Purkinje cell (primary cell): ENCODE results near the gene CYP4B1. TPM values are rescaled to one million over a fixed set of nuclear protein-coding genes. Genes with fewer than 3 reads are reported as not detected.

Experiments used
- polyA plus RNA-seq: library from polyadenylated mRNA; unstranded; fragments of >200 nt; fragmentation: Nextera tagmentation; gene quantifications from 2 replicates; pipeline ENCODE4 v1.2.1, GENCODE V29; 2014

CYP4B1 gene
- not detected in 2 replicates for polyA plus RNA-seq

DNA sequence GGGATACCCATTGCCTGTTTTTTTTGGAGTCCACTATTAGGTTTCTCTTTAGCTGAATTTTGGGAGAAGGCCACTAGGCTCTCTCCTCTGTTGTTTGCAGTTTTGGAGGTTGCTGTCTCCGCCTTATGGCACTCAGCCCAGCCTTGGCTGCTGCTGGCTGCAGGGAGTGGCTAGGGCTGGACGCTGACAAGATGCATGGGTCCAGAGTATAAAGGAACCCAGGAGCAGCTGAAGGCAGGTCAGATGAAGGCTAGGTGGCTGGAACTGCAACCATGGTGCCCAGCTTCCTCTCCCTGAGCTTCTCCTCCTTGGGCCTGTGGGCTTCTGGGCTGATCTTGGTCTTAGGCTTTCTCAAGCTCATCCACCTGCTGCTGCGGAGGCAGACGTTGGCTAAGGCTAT is at the start of gene CYP4B1:
CYP4B1 (plus strand) TSS at position 237 of the 400 bp plus-strand sequence; CDS start at position 273, 36 bp downstream.

Other genes with a start within 250 kb of the CYP4B1 start
- not detected in 2 replicates for gene KNCN, start 247.4 kb upstream of the CYP4B1 start, polyA plus RNA-seq
- gene MKNK1, start 194.8 kb upstream of the CYP4B1 start, polyA plus RNA-seq = 18.3 and 24.4 TPM in 2 replicates
- gene MOB3C, start 182.2 kb upstream of the CYP4B1 start, polyA plus RNA-seq = 0.84 TPM in 1 of 2 replicates, not detected in the other
- gene ATPAF1, start 130.7 kb upstream of the CYP4B1 start, polyA plus RNA-seq = 71.3 and 93.1 TPM in 2 replicates
- not detected in 2 replicates for gene TEX38, start 127.2 kb upstream of the CYP4B1 start, polyA plus RNA-seq
- gene EFCAB14, start 79.9 kb upstream of the CYP4B1 start, polyA plus RNA-seq = 17.9 and 19.4 TPM in 2 replicates
- 0.27 TPM in 1 of 2 replicates, not detected in the other for gene CYP4A11, start 142.4 kb downstream of the CYP4B1 start, polyA plus RNA-seq
- gene CYP4X1, start 224.6 kb downstream of the CYP4B1 start, polyA plus RNA-seq = 30.0 and 42.0 TPM in 2 replicates